Activated T-cell treated with anti-CD3 and anti-CD28 coated beads, Interleukin-2, amount 50 U/mL, for 1 hour (primary cell): Measurements from ENCODE around the gene SLC22A3.
"Not testable (repeated sequence)": the region's sequence is repeated elsewhere in the genome, so short reads cannot be mapped to it uniquely, and the experiment has no call there.

Source experiments
- DNase-seq: peaks from one replicate; pipeline ENCODE4 v3.0.0-alpha.2; 2020

Gene SLC22A3

GRCh38 chr6:160336200-160336599, 12.0 kb upstream of the SLC22A3 start:
- no peak for DNase-seq

- no peak for DNase-seq
Observed at GRCh38 chr6:160337301-160337700, 10.9 kb upstream of the SLC22A3 start.

DNA sequence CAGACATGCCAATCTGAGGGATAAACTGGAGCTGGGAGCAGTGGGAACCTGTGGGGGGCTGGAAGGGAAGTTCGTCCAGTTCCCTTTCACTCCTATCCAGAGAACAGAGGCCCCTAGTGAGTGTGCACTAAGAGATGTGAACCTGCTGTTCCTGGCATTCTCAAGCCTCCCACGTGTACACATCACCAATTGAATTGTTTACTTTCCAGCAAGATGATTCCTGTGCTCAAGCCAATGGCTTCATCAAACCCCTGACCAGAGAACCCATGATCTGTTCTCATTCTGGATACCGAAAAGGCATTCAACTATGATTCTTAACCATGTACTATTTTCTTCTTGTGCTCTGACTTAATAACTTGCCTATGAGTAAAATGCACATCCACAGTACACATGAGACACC, 10.2 kb upstream of the SLC22A3 start:
- DNase-seq, result no peak

GRCh38 chr6:160343144-160343543, 5.0 kb upstream of the SLC22A3 start:
- no peak for DNase-seq

DNA sequence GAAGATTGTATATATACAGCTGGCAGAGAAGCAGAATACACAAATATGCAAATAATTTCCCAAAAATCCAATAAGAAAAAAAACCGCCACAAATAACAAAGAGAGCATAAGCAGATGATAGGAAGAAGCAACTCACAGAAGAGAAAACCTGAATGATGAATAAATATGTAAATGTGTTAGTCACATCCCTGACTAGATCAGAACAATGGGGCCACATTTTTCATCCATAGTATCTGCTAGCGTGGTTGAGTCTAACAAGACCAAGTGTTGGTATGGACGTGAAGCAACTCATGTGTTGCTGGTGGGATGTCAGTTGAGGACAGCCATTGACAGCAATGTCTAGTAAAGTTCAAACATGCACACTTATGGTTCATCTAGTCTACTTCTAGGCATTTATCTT, 3.9 kb upstream of the SLC22A3 start:
- DNase-seq, result no peak

DNA sequence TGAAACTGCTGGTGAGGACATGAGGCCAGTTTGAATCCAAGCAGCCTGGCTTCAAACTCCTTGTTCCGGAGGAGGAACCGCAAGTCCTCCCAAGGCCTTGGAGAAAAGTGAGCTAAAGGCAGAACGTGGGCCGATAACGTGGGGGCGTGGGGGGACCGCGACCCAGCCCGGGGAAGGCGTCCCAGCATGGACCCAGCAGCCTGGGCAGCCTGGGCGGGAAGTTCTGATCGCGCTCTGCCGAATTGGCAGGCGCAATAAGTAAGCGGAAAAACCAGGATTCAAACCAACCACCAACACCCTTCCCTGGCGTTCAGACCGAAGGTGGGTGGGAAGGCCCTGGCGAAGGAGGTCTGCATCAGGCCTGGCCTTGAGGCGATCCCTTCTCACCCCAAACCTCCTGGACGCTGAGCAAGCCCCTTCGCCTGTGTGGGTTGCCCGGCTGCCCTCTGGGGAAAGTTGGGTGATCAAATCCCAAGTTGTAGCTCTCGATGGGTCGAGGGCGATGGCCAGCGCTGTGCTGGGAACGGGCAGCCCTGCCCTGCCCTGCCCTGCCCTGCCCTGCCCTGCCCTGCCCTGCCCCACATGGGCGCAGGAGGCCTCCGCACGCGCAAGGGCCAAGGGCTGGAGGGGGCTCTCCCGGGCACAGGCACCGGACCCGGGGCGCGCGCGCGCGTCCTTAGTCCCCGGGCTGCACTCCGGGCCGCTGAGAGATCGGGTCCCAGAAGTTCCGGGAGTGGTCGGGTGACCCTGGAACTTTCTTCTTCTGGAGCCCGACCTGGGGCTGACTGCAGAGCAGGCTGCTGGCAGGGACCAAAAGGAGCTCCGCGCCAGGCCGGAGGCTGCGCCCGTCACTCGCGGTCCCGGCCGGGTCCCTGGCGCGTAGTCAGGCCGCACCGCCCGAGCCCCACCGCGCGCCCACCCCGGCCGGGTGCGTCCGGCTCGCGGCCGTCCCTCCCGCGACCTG, 637 bp upstream of the SLC22A3 start:
- DNase-seq, result no peak

DNA sequence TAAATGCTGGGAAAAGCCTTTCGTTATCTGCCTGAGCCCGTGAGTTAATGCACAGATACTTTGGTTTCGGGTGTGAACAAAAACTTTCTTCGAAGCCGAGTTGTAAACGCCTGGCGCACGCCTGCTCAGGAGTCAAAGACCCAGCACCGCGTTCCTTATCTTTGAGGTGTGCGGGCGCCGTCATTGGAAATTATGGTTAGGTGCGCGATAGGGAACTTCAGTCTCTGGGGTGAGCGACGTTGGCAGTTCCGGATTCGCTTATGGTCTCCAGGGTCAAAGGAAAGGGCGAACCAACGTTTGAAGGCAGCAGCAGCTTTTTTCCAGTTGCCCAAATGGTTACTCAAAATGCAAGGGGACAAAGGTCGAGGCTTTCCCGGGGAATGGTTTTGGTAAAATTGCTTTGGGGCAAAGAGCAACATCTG, 853 bp downstream of the SLC22A3 start:
- no peak for DNase-seq

DNA sequence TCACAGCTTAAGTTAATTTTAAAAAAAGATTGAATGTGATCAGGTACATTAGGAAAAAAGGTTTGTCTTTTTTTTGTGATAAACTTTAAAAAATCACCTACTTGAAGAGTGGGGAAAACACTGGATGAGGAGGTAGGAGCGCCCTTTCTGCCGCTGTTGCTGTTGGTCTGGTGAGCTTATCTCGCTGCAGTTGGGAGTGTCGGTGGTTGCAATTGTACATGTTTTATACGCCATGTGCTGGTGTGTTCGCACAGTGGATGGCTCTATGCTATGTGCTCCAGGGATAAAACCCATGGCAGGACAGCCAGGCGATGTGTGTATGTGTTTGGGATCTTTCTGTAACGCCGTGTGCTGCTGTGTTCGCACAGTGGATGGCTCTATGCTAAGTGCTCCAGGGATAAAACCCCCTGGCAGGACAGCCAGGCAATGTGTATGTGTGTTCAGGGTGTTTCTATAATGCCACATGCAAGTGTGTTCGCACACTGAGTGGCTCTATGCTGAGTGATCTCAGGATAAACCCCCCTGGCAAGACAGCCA, 1.7 kb downstream of the SLC22A3 start:
- no peak for DNase-seq

- no peak for DNase-seq
Observed at GRCh38 chr6:160353950-160354496, 5.8 kb downstream of the SLC22A3 start.

DNA sequence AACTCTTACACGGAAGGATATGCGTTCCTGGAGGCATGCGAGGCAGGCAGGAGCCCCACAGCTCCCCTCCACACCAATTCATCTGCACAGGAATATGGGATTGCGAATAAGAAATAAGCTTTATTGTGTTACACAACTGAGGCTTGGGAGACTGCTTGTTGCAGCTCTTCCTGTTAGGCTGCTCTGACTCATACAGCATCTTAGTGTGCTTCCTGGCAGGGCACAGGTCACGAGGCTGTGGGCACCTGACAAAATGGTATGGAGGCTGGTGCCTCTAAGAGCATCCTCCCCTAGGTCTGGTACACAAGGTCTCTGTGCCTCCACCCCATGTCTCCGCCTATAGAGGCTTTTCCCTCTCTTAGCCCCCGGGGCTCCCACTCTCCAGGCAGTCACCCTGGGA, 6.8 kb downstream of the SLC22A3 start:
- no peak for DNase-seq

DNA sequence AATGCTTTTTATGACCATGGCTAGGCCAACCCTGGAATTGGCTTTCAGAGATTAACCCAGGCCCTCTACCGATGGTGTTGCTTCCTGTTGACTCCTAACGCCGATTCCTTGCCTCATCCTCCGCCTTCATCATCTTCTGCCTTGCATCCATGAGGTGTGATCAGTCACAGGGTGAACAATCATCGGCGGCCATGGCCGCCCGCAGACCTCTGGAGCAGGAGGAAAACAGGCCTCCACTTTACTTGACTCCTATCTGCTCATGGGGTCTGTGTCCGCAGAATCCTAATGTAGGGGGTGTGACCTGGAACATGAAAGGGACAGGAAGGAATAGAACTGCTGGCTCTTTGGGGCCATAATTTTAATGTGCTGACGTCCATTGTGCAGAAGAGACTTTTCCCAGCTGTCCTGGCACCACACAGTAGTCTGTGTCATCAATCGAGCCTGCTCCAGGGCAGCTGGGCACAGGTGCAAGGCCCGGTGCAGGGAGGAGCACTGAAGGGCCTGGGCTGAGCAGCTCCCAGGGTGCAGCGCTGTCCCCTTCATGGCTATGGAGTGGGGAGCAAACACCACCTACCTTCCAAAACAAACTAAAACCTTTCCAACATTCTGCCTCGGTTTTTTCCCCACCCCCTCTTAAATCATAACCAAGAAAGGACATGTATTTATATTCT, 8.0 kb downstream of the SLC22A3 start:
- DNase-seq, result no peak

DNA sequence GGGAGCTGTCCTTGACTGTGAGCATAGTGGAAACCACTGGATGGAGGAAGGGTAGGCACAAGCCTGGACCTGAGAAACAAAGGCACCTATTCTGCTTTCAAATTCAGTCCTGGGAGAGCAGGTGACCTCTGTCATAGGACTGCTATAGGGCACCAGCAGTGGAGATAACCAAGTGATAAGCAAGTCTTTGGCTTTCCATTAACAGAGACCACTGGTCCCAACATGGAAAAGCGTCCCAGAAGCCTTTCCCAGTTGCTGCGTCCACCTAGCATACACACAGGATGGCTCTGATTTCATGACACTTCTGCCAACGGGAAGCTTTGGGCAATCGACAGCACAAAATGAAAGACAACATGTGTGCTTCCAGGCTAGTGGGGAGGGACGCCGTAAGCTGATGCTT, 8.9 kb downstream of the SLC22A3 start:
- no peak for DNase-seq

DNA sequence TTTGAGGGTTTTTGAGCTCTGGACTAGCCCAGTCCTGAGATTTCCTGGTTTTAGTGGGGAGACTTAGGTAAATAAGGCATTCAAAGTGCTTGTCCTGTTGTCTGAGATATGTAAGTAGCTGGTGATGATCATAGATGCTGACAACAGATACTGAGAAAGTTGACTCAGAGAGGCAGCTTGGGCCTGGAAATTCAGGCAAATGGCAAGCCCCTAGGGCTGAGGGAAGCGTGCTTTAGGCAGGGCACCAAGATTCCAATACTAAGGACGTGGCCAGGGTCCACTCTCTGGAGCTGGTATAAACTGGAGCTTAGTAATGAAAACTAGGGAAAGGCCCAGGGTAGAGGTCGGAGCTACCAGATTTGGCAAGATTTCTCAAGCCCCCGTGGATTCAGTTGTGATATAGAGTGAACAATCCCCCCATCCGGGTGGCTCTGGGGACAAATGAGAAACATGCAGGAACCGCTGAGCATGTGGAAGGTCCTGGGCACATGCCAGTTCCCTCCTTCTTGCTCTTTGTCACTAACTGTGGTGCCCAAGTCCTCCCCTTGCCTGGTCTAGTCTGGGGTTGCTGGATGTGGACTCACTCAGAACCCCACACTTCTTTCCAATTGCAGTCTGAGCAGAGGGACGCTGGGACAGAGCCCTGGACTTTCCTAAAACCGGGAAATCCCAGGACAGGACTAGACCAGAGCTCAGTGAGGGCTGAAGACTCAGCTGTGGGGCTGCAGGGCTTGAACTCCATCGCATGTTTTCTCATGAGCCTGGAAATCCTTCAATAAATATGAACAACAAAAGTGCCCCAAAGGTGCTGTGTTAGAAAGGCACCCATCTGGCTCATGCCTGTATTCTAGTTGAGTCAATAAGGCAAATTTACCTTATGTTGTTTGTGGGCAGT, 10.3 kb downstream of the SLC22A3 start:
- DNase-seq, result no peak

DNA sequence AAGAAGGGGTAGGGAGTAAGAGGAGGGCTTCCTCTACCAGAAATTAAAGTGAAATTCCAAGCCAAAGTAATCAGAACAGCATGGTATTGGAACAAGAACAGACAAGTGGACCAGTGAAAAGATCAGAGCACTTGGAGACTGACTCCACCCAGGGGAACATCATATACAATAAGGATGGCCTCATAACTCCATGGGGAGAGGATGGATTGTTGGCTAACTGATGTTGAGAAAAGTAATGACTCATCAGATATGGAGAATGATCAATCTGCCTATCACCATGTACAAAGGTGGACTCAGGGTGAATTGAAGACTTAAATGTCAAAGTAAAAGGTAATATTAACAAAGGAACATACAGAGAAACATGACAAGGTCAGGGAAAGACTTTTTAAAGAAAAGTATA, 12.8 kb downstream of the SLC22A3 start:
- DNase-seq, result no peak

GRCh38 chr6:160362556-160362955, 14.4 kb downstream of the SLC22A3 start:
- no peak for DNase-seq

DNA sequence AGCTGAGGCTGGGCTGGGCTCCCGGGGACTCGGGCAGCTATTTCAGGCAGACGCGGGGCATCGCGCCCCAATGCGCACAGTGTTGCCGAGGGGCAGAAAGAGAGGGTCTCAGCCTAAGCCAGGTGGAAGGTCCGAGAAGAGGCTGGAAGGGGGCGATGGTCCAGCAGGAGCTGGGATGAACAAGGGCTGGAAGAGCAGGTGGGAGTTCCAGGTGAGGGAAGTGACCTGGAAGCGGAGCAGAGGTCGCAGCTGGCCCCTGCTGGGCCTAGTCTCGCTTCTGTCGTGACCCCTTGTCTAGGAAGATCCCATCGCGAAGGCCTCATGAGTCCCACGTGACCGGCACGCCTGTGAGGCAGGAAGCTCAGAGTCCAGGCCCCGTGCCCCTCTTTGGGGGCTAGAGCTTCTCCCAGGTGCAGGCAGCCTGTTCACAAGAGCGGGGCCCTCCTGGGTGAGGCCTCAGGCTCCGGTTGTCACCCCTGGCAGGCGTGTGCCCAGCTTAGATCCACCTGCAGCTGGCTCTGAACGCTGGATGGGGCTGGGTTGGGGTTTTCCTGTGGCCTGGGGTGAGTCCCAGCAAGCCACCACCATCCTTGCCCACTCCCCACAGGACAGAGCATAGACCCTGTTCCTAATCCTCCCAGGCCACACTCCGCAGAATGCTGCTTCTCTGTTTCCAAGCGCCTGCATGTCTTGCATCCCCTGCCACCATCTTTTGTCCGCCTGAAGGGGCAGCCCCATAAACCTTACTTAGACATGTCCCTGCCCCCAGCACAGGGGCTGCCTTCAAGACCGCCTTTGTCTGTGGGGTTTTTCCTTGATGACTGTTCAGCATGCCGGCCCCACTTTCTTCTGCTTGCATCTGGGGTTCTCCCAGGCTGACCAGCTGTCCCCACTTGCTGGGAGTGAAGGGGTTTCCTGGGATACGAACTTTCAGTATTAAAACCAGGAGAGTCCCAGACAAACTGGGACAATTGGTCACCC, 15.1 kb downstream of the SLC22A3 start:
- no peak for DNase-seq

GRCh38 chr6:160365117-160365516, 16.9 kb downstream of the SLC22A3 start:
- DNase-seq, result no peak

DNA sequence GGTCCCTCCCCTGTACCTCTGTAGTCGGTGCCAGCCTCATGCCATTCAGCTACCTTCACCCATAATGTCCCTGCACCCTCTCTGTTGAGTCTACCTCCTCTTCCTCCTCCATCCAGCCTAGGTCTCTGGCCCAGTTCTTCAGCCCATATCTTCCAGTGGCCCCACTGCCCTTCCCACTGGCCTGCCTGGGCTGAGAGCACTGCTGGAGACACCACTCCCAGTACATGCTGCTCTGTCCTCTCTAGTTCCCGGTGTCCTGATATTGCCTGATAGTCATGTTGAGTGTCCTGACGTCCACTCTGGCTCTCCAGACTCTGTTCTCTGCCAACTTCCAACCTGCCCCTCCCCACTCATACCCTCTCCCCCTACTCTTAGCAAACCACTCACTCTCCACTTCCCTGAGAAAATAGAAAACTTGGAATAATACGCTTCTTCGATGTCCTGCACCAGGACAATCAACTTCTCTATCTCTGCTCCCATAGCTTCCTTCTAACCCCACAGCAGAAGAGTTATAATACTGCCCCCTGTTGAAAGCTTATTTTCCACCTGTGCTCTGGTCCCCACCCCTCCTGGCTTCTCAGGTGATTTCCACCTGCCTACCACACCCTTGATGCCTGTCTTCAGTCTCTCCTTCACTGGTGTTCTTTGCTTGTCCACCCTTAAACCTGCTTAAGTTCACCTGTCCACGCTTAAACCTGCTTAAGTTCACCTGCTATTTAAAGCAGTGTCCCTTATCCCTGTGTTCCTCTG, 19.8 kb downstream of the SLC22A3 start:
- DNase-seq, result no peak

DNA sequence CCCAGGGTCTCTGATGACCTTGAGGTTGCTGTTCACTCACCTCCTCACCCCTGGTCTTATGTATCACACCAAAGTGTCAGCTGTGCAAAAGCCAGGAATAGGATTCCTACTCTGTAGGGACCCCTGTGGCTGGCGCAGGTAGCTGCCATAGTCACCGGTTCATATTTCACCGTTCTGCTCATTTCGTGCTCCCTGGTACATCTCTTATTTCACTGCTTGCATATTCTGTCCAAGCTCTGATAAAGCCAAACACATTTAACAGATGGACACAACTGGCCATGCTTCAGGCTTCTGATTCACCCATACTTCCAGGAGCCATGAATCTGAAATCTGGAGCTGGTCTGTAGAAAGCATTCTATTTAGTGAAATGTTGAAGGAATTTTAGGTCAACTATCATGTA, 20.5 kb downstream of the SLC22A3 start:
- DNase-seq, result no peak

DNA sequence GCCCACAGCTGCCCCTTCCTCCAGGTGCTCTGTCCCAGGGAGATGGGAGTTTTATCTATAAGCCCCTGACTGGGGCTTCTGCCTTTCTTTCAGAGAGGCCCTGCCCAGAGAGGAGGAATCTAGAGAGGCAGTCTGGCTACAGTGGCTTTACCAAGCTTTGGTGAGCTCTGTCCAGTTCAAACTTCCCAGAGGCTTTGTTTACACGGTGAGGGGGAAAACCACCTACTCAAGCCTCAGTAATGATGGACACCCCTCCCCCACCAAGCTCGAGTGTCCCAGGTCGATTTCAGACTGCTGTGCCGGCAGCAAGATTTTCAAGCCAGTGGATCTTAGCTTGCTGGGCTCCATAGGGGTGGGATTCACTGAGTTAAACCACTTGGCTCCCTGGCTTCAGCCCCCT, 25.4 kb downstream of the SLC22A3 start:
- DNase-seq, result not testable (repeated sequence)
